T1000 (cell line): ENCODE results near the gene ZNF195.
"Not testable (repeated sequence)": the region's sequence is repeated elsewhere in the genome, so short reads cannot be mapped to it uniquely, and the experiment has no call there.

Experiments
- DNase-seq: peaks from one replicate; lab custom pipeline; 2025; ENCODE audit warnings: mixed read lengths; lab: John Stamatoyannopoulos, UW

Gene ZNF195

DNA sequence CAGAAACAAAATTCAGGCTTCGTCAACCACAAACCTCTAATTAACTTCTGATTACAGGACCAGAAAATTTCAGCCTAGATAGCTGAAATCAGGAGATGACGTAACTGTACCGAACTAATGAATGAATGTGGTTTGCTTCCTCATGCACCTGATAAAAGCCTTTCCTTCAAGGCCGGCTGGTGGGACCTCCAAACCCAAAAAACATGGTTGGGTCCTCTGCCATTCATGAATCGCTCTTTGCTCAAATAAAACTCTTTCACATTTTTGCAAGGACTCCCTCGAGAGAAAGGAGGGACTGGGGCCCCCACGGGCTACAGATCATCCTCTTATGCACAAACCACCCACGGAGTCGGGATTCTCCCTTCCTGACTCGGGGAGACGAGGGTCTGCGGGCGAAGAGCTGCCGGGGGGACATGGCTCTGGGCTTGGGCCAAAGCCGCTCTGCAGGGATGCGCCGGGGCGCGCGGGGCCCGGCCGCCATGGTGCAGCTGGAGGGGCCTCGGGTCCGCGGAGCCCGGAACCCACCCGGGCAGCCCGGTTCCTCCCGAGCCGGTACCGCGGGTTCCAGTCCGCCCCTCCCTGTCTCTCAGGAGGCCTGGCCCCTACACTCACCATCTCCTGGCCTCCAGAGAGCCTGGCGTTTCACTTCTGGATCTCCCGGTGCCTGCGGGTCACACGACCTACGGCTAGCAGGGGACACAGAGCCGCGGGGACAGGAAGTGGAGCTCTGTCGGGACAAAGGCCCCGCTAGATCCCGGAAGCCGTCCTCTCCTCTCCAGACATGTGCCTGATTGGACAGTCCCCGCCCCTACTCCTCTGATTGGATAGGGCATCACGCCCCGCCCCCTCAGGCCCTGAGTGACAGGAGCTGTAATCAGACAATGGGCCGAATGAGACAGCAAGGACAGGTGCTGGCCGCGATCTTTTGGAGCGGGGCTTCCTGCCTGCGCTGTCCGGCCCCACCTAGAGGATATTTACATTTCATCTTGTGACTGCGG lies at the start of gene ZNF195:
Gene ZNF195 (minus strand): TSS at position 721 of the 998 bp plus-strand sequence. CDS start 106 bp downstream, at position 615.
- DNase-seq = peak; percentile 91

DNA sequence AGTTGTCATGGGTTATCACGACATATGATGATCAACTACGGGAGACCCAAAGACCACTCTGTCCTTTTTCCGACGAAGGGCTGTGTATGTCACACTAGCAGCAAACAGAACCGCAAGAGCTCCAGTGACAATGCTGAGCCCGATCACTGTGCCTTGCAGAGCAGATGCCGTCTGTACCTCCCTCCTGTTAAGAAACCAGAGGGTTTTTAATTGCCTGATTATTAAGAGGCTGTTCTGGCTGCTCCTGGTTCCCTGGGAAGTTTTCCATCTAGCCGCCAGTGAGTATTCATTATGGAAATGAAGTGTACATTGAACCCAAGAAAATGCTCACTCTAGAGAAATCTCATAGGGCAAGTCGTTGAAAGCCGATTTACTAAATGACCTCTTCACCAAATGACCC lies 49.1 kb upstream of the ZNF195 start:
- DNase-seq = not testable (repeated sequence)

DNA sequence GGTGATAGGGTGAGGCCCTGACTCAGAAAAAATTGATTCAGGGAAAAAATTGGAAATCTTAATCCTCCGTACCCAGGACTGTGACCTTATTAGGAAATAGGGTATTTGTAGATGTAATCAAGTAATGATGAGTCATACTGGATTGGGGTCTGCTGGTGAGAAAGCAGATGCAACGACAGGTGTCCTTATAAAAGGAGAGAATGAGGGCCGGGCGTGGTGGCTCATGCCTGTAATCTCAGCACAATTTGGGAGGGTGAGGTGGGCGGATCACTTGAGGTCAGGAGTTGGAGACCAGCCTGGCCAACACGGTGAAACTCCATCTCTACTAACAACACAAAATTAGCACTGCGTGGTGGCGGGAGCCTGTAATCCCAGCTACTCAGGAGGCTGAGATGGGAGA lies 47.6 kb upstream of the ZNF195 start:
- not testable (repeated sequence) for DNase-seq

DNA sequence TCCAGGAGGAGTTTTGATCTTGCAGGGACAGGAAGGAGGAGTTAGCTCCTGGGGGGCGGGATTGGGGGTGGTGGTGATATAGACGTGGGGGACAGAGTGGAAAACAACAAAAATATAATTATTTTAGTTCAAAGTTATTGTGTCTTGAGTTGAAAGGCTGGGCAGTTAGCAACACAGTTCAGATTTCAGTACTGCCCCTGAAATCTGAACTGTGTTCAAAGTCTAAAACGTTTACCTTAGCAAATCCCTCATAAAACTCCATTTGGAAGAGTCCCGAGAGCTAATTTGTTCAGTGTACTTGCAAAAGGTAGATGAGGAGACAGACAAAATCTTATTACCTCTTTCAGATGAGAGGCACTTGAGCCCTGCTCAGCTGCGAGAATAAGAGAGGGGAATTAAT lies 45.0 kb upstream of the ZNF195 start:
- DNase-seq = not testable (repeated sequence)

DNA sequence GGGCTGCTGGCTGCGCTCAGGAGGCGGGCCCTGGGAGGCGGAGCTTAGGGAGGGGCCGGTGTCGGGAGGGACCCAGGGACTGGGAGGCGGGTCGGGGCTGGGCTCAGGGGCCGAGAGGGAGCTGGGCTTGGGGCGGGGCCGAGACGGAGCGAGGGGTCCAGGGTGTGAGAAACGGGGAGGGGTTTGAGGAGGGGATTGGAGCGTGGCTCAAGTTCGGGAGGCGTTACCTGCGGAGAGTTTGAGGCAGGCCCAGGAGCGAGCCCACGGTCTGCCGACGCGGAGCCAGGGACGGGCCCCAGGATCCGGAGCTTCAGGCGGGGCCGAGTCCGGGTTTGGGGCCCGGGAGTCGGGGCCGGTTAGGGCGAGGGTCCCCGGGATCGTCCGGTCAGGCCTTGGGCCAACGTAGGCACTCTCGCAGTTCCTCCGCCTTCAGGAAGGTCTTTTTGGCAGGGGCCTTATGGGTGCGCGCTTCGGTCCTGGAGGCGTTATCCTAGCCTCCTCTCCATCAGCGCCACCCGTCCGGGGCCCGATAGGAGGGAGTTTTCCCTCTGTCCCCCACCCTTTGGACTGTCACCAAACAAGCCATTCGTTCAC lies 44.3 kb upstream of the ZNF195 start:
- DNase-seq = not testable (repeated sequence)

DNA sequence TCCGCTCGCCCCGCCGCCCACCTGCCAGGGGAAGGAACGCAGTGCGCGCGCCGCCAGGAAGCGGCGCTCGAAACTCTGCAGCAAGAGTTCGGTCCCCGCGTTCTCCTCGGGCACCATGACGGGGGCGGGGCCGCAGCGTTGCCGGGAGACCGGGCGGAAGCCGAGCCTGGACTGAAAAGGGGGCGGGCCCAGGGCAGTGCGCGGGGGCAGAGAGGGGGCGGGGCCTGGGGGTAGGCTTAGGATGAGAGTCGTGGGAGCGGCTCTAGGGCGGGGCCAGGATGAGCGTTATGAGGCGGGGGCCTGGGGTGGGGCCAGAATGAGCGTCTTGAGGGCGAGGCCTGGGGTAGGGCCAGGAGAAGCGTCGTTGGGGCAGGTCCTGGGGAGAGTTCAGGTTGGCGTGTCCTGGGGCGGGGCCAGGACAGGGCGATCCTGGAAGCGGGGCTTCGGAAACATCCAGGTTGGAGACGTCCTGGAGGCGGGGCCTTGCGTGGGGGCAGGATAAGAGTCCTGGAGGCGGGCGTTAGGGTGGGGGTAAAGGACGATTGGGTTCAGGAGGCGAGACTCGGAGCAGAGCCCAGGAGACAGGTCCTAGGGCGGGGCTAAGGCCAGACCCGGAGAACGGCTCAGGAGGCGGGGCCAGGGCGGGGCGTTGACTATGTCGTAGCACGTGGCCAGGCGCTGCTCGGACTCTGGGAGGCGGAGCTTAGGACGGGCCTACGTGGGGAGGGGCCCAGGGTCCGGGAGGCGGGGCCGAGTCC lies 43.6 kb upstream of the ZNF195 start:
- DNase-seq = peak; percentile 98

DNA sequence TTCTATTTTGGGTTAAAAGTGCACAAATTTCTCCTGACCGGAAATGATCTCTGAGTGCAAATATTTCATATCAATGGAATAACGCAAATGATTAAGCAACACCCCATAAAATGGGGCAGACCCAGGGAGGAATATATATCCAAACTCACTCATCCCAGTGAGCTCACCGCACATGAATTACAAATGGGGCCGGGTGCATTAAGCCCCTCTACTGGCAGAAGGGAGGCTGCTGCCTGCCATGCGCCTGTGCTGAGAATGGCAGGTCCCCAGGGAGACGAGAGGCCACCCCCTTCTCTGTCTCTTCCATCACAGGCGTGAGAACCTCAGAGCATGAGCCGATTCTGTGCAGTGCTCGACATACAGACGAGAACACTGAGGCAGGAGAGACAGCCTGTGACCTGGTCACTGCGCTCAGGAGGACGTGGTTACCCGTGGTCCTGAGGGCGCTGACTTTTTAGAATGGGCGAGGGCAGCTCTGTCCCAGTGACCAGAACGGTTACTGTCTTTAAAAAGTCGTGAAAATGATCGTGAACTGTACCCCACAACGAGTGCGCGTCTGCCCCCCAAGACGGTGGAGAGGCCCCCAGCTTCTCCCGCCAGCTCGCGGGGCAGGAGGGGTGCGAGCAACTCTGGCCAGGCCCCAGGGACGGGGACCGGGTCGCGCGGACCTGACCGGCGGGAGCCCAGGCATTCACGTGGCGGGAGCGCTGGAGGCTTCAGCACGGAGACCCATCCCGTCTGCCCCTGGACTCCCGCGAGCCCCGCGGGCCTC lies 42.8 kb upstream of the ZNF195 start:
- DNase-seq = not testable (repeated sequence)

DNA sequence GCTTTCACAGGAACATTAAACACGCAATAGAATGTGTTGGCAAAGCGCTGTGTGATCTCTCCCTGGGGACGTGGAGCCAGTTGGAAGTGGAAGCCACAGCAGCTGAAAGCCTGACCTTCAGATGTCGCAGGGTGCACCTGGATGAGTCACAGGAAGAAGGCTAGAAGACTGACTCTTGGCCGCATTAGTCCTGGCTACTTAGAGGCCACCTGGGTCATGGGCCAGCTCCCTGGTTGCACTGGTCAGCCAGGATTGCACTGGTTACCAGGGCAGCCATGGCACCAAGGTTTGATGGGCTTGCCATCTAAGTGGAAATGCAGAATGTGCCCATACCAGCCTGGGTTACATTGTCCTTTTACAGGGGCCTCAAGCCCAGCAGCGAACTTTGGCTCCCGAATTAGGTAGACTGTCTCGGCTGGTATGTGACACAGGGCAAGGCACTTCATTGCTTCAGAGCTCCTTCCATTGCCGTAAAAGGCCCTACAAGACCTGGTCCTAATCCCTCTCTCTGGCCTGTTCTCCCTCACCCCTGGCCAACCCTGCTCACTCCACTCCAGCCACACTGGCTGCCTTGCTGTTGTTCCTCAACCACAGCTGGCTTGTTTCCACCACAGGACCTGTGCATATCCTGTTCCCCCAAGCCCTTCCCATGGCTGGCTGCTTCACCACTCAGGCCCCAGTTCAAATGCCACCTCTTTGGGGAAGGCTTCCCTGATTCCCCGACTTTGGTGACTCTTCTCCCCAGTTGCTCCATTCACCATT lies 41.5 kb upstream of the ZNF195 start:
- DNase-seq = not testable (repeated sequence)

- not testable (repeated sequence) for DNase-seq
These were observed 40.5 kb upstream of the ZNF195 start for GRCh38 chr11:3419496-3419895.

DNA sequence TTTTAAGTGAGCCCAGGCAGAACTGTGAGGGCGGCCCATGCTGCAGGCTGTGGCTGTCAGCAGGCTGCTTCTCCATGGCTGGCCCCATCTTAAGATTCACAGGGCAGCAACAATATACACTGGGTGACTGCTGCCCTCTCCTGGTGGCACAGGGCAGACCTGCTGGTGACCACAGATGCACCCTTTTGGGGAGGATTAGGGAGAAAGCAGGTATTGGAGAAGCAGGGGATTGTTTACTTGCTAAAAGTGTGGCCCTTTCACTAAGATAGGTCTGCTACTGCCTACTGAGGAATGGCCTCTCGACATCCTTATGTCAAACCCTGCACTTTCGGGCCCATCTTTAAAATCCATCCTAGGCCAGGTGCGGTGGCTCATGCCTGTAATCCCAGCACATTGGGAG lies 38.1 kb upstream of the ZNF195 start:
- peak; percentile 34 for DNase-seq

GRCh38 chr11:3415301-3415700 lies 36.4 kb upstream of the ZNF195 start:
- peak; percentile 41 for DNase-seq

GRCh38 chr11:3413666-3414065 lies 34.7 kb upstream of the ZNF195 start:
- DNase-seq = not testable (repeated sequence)

DNA sequence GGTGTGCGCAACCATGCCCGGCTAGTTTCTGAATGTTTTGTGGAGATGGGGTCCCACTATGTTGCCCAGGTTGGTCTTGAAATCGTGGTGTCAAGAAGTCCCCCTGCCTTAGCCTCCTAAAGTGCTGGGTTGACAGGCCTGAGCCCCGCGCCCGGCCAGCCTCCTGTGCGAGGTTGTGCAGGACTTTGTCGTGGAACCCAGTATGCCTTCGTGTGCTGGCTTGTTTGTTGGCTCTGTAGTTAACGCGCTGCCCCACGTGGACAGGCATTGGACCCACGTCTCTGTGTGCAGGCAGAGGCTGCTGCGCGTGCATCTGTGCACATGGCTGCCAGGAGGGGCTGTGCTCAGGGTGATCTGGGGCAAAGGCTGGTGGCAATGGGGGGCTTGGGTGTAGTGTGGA lies 33.9 kb upstream of the ZNF195 start:
- no peak for DNase-seq

DNA sequence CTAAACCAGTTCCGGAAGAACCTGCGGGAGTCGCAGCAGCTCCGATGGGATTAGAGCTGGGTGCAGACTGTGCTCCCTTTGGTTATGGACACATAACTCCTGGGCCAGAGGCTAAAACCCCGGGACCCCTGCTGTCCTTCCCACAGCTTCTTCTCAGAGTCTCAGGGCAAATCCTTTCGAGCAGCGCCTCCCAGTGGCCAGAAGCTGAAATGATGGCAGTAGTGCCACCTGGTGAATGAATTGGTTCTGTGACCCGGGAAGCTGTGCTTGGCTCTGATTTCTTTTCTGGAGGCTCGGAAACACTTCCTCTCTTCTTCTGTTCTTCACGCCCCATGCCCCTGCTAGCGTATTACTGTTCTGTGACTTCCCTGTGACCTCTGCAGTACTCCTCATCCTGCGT lies 29.8 kb upstream of the ZNF195 start:
- not testable (repeated sequence) for DNase-seq

DNA sequence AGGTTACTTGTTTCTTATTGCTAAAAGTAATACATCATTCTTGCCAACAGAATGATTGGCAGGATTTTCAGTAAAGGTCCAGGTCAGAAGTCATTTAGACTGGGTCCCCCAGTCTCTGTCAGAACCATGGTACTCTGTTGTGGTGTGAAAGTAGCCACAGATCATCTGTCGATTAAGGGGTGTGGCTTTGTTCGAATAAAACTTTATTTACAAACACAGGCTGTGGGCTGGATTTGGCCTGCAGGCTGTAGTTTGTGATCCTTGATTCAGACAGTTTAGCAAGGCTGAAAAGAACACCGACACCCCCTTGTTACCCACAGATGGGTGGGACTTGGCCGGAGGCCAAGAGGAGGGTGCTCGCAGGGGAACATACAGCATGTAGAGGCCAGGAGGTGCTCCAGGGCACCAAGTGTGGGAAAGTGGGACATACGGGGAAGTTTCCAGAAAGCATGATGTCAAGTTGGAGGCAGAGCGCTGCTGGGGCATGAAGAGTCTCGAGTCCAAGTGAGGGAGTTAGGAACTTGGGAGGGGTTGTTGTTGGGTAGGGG lies 29.2 kb upstream of the ZNF195 start:
- not testable (repeated sequence) for DNase-seq

GRCh38 chr11:3406937-3407336 lies 28.0 kb upstream of the ZNF195 start:
- DNase-seq = not testable (repeated sequence)

- DNase-seq = not testable (repeated sequence)
These were observed 27.4 kb upstream of the ZNF195 start for GRCh38 chr11:3406223-3406875.

- DNase-seq = not testable (repeated sequence)
These were observed 25.4 kb upstream of the ZNF195 start for GRCh38 chr11:3404076-3404925.

- not testable (repeated sequence) for DNase-seq
These were observed 23.9 kb upstream of the ZNF195 start for GRCh38 chr11:3402861-3403250.
